SK-N-MC (cell line): Measurements from ENCODE around the gene IFNAR1.

ENCODE experiments used
- DNase-seq: peaks from one replicate; pipeline ENCODE4 v3.0.0-alpha.2; 2011; ENCODE audit warnings: low read depth, low spot score
- H3K27ac ChIP-seq: fragments of 200-600 bp; sonication (generic); 2 replicates; pipeline ENCODE4 v1.5.1; 2016; ENCODE audit warnings: mixed run types
- H3K36me3 ChIP-seq: fragments of 200-600 bp; sonication (generic); 2 replicates; pipeline ENCODE4 v1.6.1; 2017; ENCODE audit warnings: antibody characterized with exemption, low read length, mixed read lengths; ENCODE audit not compliant: insufficient read depth
- H3K4me3 ChIP-seq: fragments of 200-600 bp; sonication (generic); 2 replicates; pipeline ENCODE4 v1.5.1; 2016
- H3K9ac ChIP-seq: fragments of 200-600 bp; sonication (generic); 2 replicates; pipeline ENCODE4 v1.8.0; 2017; ENCODE audit warnings: mixed run types, mixed read lengths; ENCODE audit not compliant: insufficient read length
- H3K9me3 ChIP-seq: fragments of 200-600 bp; sonication (generic); 2 replicates; pipeline ENCODE4 v1.6.1; 2017; ENCODE audit warnings: low read depth, mild to moderate bottlenecking, antibody characterized with exemption, low read length, moderate library complexity, mixed read lengths
- EZH2 ChIP-seq: fragments of 200-600 bp; sonication (generic); IDR thresholded peaks from one replicate; pipeline ENCODE4 v1.6.1; 2017; ENCODE audit warnings: antibody characterized with exemption
- FOXP2 ChIP-seq: optimal IDR thresholded peaks from 2 replicates; pipeline ENCODE3; 2011; ENCODE audit warnings: mild to moderate bottlenecking, moderate library complexity; ENCODE audit not compliant: insufficient read depth; ENCODE audit errors: extremely low read length, control extremely low read depth
- POLR2AphosphoS5 ChIP-seq: IDR thresholded peaks from 2 replicates; pipeline ENCODE4 v1.6.1; 2012; ENCODE audit warnings: mild to moderate bottlenecking, low read depth, low read length, borderline replicate concordance

Gene IFNAR1

GRCh38 chr21:33393348-33393747 lies 68.6 kb downstream of the IFNAR1 start:
- no peak overlapping the region for H3K27ac ChIP-seq
- TF ChIP-seq POLR2AphosphoS5, result no peak
- no peak for TF ChIP-seq FOXP2
- TF ChIP-seq EZH2, result no peak
- no peaks in the 10 kb centered on the region for H3K36me3 ChIP-seq
- DNase-seq, result no peak
- no peaks in the 10 kb centered on the region for H3K9me3 ChIP-seq
- H3K9ac ChIP-seq, result no peak overlapping the region
- no peak overlapping the region for H3K4me3 ChIP-seq

GRCh38 chr21:33394260-33394659 lies 69.5 kb downstream of the IFNAR1 start:
- Histone ChIP-seq H3K4me3 (no peak overlapping the region), H3K9ac (no peak overlapping the region), H3K36me3 (no peaks in the 10 kb centered on the region), H3K9me3 (no peaks in the 10 kb centered on the region), H3K27ac (no peak overlapping the region)
- TF ChIP-seq EZH2, result no peak
- no peak for TF ChIP-seq FOXP2
- no peak for TF ChIP-seq POLR2AphosphoS5
- no peak for DNase-seq

- TF ChIP-seq EZH2 (no peak), POLR2AphosphoS5 (no peak), FOXP2 (no peak)
- H3K27ac ChIP-seq, result no peak overlapping the region
- no peak for DNase-seq
- H3K4me3 ChIP-seq, result no peak overlapping the region
- no peaks in the 10 kb centered on the region for H3K9me3 ChIP-seq
- no peak overlapping the region for H3K9ac ChIP-seq
- no peaks in the 10 kb centered on the region for H3K36me3 ChIP-seq
Observed at GRCh38 chr21:33395891-33396331, 71.1 kb downstream of the IFNAR1 start.

DNA sequence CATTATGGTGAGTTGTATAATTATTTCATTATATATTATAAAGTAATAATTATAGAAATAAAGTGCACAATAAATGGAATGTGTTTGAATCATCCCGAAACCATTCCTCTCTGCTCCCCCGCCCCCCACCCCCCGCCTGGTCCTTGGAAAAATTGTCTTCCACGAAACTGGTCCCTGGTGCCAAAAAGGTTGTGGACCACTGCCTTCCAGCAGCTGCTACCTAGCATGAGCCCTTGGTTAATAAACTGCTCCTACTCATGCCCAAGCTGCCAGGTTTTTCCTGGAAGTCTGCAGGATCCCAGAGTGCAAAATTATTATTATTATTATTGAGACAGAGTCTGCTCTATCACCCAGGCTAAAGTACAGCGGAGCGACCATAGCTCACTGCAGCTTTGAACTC lies 71.7 kb downstream of the IFNAR1 start:
- H3K9me3 ChIP-seq, result no peaks in the 10 kb centered on the region
- no peak overlapping the region for H3K4me3 ChIP-seq
- no peak overlapping the region for H3K27ac ChIP-seq
- H3K9ac ChIP-seq, result no peak overlapping the region
- no peak for DNase-seq
- TF ChIP-seq FOXP2, result no peak
- no peak for TF ChIP-seq EZH2
- TF ChIP-seq POLR2AphosphoS5, result no peak
- H3K36me3 ChIP-seq, result no peaks in the 10 kb centered on the region

DNA sequence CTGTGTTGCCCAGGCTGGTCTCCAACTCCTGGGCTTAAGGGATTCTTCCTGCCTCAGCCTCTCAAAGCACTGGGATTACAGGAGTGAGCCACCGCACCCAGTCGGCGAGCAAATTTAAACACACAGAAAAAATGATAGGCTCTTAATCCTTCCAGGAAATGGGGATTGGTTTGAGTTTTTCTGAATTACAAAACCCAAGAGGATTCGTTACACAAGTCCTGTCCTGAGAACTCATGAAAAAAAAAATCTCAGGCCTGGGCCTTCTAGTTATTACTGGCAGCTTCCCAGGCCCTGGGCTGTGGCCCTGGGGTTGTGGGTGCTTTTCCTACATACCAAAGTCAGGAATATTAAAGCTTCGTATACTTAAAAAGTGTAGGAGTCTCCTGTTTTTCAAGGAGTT lies 72.2 kb downstream of the IFNAR1 start:
- Histone ChIP-seq H3K9ac (no peak overlapping the region), H3K27ac (no peak overlapping the region), H3K4me3 (no peak overlapping the region), H3K36me3 (no peaks in the 10 kb centered on the region), H3K9me3 (no peaks in the 10 kb centered on the region)
- TF ChIP-seq EZH2, result no peak
- TF ChIP-seq FOXP2, result no peak
- no peak for TF ChIP-seq POLR2AphosphoS5
- DNase-seq, result no peak

- Histone ChIP-seq H3K4me3 (no peak overlapping the region), H3K36me3 (no peaks in the 10 kb centered on the region), H3K27ac (no peak overlapping the region), H3K9ac (no peak overlapping the region), H3K9me3 (no peaks in the 10 kb centered on the region)
- TF ChIP-seq EZH2, result no peak
- no peak for TF ChIP-seq POLR2AphosphoS5
- TF ChIP-seq FOXP2, result no peak
- no peak for DNase-seq
Observed at GRCh38 chr21:33397717-33398116, 72.9 kb downstream of the IFNAR1 start.

GRCh38 chr21:33398361-33398760 lies 73.6 kb downstream of the IFNAR1 start:
- Histone ChIP-seq H3K9me3 (no peaks in the 10 kb centered on the region), H3K4me3 (no peak overlapping the region), H3K9ac (no peak overlapping the region), H3K36me3 (no peaks in the 10 kb centered on the region), H3K27ac (no peak overlapping the region)
- TF ChIP-seq FOXP2 (no peak), EZH2 (no peak), POLR2AphosphoS5 (no peak)
- no peak for DNase-seq

- H3K27ac ChIP-seq, result peak overlapping the region; percentile 42; the same call in 1 of the 2 replicates
- H3K36me3 ChIP-seq, result 0 out of 2 replicates have a peak, but pooled peaks cover 4% of the 10 kb centered on the region
- TF ChIP-seq EZH2, result no peak
- no peak for TF ChIP-seq FOXP2
- TF ChIP-seq POLR2AphosphoS5, result no peak
- H3K9ac ChIP-seq, result no peak overlapping the region
- no peak for DNase-seq
- H3K9me3 ChIP-seq, result no peaks in the 10 kb centered on the region
- H3K4me3 ChIP-seq, result no peak overlapping the region
Observed at GRCh38 chr21:33401630-33401992, 76.8 kb downstream of the IFNAR1 start.

DNA sequence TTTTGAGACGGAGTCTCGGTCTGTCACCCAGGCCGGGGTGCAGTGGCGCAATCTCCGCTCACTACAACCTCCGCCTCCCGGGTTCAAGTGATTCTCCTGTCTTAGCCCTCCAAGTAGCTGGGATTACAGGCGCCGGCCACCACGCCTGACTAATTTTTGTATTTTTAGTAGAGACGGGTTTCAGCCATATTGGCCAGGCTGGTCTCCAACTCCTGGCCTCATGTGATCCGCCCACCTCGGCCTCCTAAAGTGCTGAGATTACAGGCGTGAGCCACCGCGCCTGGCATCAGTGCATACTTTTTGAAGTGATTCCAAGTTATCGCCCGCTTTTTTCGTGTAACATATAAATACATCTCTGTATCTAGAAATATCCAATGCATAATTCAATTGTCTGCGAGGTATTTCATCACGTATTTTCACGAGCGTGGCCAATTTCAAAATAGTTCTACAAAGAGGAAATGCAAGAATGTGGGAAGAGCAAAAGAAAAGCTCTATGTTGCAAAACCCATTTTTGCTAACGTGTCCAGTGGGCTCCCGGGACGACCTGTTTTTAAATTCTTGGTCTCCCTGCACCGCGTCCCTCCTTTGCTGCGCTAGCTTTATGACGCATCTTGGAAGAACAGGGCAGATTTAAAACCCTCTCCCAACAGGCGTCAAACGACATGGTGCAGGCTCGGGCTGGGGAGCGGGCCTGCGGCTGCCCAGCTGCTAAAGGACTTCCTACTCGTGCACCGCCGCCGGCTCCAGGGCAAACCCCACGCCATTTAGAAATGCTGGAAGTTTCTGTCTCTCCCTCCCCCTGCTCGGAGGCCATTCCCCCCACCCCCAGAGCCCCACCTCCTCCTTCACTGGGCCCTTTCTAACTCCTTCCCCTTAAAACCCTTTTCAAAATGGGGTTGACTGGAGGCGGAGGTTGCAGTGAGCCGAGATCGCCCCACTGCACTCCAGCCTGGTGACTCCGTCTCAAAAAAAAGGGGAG lies 77.5 kb downstream of the IFNAR1 start:
- peak overlapping the region; percentile 76 for H3K27ac ChIP-seq
- peak overlapping the region; percentile 74 for H3K9ac ChIP-seq
- no peaks in the 10 kb centered on the region for H3K9me3 ChIP-seq
- peak overlapping the region; percentile 86 for H3K4me3 ChIP-seq
- DNase-seq, result no peak
- H3K36me3 ChIP-seq, result 0 out of 2 replicates have a peak, but pooled peaks cover 4% of the 10 kb centered on the region
- TF ChIP-seq POLR2AphosphoS5 (peak; percentile 17; the same call in 1 of the 2 replicates), FOXP2 (no peak), EZH2 (no peak)
